Measurements from ENCODE around the gene CFAP100. TPM values are rescaled to one million over a fixed set of nuclear protein-coding genes. Genes with fewer than 3 reads are reported as not detected.

CFAP100 gene
- total RNA-seq, 1 donor from 2014 or later, result not detected

GRCh38 chr3:126442094-126442855 lies 47.6 kb downstream of the CFAP100 start:
- no peaks in the 10 kb centered on the region for H3K9me3 ChIP-seq (ENCODE audit: insufficient read depth, low read depth, low read length)
- H3K4me3 Mint-ChIP-seq (ENCODE audit: unreplicated experiment), result no peak overlapping the region
- H2AFZ ChIP-seq (ENCODE audit: low read depth, low read length), result no peak overlapping the region
- no peaks in the 10 kb centered on the region for H3K27me3 ChIP-seq (ENCODE audit: insufficient read depth, low read length)
- no peaks in the 10 kb centered on the region for H3K4me1 Mint-ChIP-seq (ENCODE audit: low read depth, unreplicated experiment)
- H3K9ac ChIP-seq (ENCODE audit: low read length), result no peak overlapping the region
- TF ChIP-seq CTCF (IDR thresholded peaks at IDR 0.05; ENCODE audit: insufficient read depth, low read depth, low read length) (no peak), EZH2 (IDR thresholded peaks at IDR 0.05; ENCODE audit: insufficient read depth, low read length) (no peak)
- no peaks in the 10 kb centered on the region for H3K79me2 ChIP-seq (ENCODE audit: insufficient read depth, low read length)
- H3K27ac Mint-ChIP-seq (ENCODE audit: unreplicated experiment), result no peak overlapping the region
- no peaks in the 10 kb centered on the region for H3K27me3 Mint-ChIP-seq (ENCODE audit: low read depth, unreplicated experiment)
- no peak overlapping the region for H3K4me2 ChIP-seq (ENCODE audit: low read length)
- FAIRE-seq, result no peak
- H3K4me3 ChIP-seq (ENCODE audit: insufficient read depth, low read depth, low read length), result no peak overlapping the region
- no peak for DNase-seq (ENCODE audit: low read depth)
- no peaks in the 10 kb centered on the region for H3K36me3 Mint-ChIP-seq (ENCODE audit: low read depth, unreplicated experiment)
- no peak overlapping the region for H3K27ac ChIP-seq (ENCODE audit: low read depth, low read length)
- H3K9me3 Mint-ChIP-seq (ENCODE audit: unreplicated experiment), result no peaks in the 10 kb centered on the region
- peaks cover 15% of the 10 kb centered on the region for H4K20me1 ChIP-seq (ENCODE audit: insufficient read depth, low read length)
- H3K36me3 ChIP-seq (ENCODE audit: insufficient read depth, low read length), result no peaks in the 10 kb centered on the region
- H3K4me1 ChIP-seq (ENCODE audit: insufficient read depth, low read length), result no peaks in the 10 kb centered on the region

DNA sequence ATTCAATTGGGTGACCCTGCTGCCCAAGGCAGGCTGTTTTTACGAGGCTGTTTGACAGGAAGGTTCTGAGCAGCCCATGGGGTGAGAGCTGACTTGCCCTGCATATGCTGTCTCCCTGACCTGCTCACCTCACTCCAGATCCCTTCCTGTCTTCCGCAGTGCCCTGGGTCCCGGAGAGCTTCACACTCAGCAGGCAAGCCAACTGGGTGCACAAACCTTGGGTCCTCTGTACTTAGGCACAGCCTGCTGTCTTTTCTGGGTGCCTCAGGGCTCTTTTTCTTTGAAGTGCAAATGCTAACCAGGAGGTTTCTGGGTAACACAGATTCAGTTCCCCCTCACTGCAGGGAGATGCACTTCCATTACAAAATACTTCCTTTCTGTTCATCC lies 48.1 kb downstream of the CFAP100 start:
- H3K79me2 ChIP-seq (ENCODE audit: insufficient read depth, low read length), result no peaks in the 10 kb centered on the region
- Mint-ChIP-seq H3K4me3 (ENCODE audit: unreplicated experiment) (no peak overlapping the region), H3K9me3 (ENCODE audit: unreplicated experiment) (no peaks in the 10 kb centered on the region), H3K27me3 (ENCODE audit: low read depth, unreplicated experiment) (no peaks in the 10 kb centered on the region), H3K36me3 (ENCODE audit: low read depth, unreplicated experiment) (no peaks in the 10 kb centered on the region), H3K4me1 (ENCODE audit: low read depth, unreplicated experiment) (no peaks in the 10 kb centered on the region), H3K27ac (ENCODE audit: unreplicated experiment) (no peak overlapping the region)
- no peak for DNase-seq (ENCODE audit: low read depth)
- FAIRE-seq, result no peak
- H3K36me3 ChIP-seq (ENCODE audit: insufficient read depth, low read length), result no peaks in the 10 kb centered on the region
- no peak overlapping the region for H2AFZ ChIP-seq (ENCODE audit: low read depth, low read length)
- H4K20me1 ChIP-seq (ENCODE audit: insufficient read depth, low read length), result peaks cover 15% of the 10 kb centered on the region
- TF ChIP-seq EZH2 (IDR thresholded peaks at IDR 0.05; ENCODE audit: insufficient read depth, low read length) (no peak), CTCF (IDR thresholded peaks at IDR 0.05; ENCODE audit: insufficient read depth, low read depth, low read length) (no peak)
- H3K4me2 ChIP-seq (ENCODE audit: low read length), result no peak overlapping the region
- no peaks in the 10 kb centered on the region for H3K9me3 ChIP-seq (ENCODE audit: insufficient read depth, low read depth, low read length)
- H3K4me3 ChIP-seq (ENCODE audit: insufficient read depth, low read depth, low read length), result no peak overlapping the region
- H3K4me1 ChIP-seq (ENCODE audit: insufficient read depth, low read length), result no peaks in the 10 kb centered on the region
- H3K9ac ChIP-seq (ENCODE audit: low read length), result no peak overlapping the region
- no peak overlapping the region for H3K27ac ChIP-seq (ENCODE audit: low read depth, low read length)
- no peaks in the 10 kb centered on the region for H3K27me3 ChIP-seq (ENCODE audit: insufficient read depth, low read length)

GRCh38 chr3:126445506-126445905 lies 50.8 kb downstream of the CFAP100 start:
- Mint-ChIP-seq H3K4me3 (ENCODE audit: unreplicated experiment) (no peak overlapping the region), H3K27ac (ENCODE audit: unreplicated experiment) (no peak overlapping the region), H3K4me1 (ENCODE audit: low read depth, unreplicated experiment) (no peaks in the 10 kb centered on the region), H3K36me3 (ENCODE audit: low read depth, unreplicated experiment) (peaks cover 3% of the 10 kb centered on the region), H3K27me3 (ENCODE audit: low read depth, unreplicated experiment) (no peaks in the 10 kb centered on the region), H3K9me3 (ENCODE audit: unreplicated experiment) (no peaks in the 10 kb centered on the region)
- Histone ChIP-seq H3K4me3 (ENCODE audit: insufficient read depth, low read depth, low read length) (no peak overlapping the region), H3K79me2 (ENCODE audit: insufficient read depth, low read length) (no peaks in the 10 kb centered on the region), H3K27ac (ENCODE audit: low read depth, low read length) (no peak overlapping the region), H3K9me3 (ENCODE audit: insufficient read depth, low read depth, low read length) (no peaks in the 10 kb centered on the region), H3K4me1 (ENCODE audit: insufficient read depth, low read length) (no peaks in the 10 kb centered on the region), H3K36me3 (ENCODE audit: insufficient read depth, low read length) (no peaks in the 10 kb centered on the region), H3K4me2 (ENCODE audit: low read length) (no peak overlapping the region), H3K27me3 (ENCODE audit: insufficient read depth, low read length) (no peaks in the 10 kb centered on the region), H2AFZ (ENCODE audit: low read depth, low read length) (no peak overlapping the region), H4K20me1 (ENCODE audit: insufficient read depth, low read length) (peaks cover 24% of the 10 kb centered on the region), H3K9ac (ENCODE audit: low read length) (no peak overlapping the region)
- TF ChIP-seq CTCF (IDR thresholded peaks at IDR 0.05; ENCODE audit: insufficient read depth, low read depth, low read length) (no peak), EZH2 (IDR thresholded peaks at IDR 0.05; ENCODE audit: insufficient read depth, low read length) (no peak)
- FAIRE-seq, result no peak
- no peak for DNase-seq (ENCODE audit: low read depth)
